GM12891 (cell line): ENCODE results near the gene SEMA3A.

Source experiments
- DNase-seq: peaks from one replicate; pipeline ENCODE4 v3.0.0; 2011; ENCODE audit warnings: low spot score; ENCODE audit not compliant: insufficient read length
- FAIRE-seq: peaks from 2 replicates; lab custom pipeline; 2011; peaks lifted over from hg19 to GRCh38; lab: Jason Lieb, UNC
- PAX5 ChIP-seq: IDR thresholded peaks from 2 replicates; pipeline ENCODE4 v1.6.1; 2011; ENCODE audit warnings: low read length, moderate library complexity, mild to moderate bottlenecking; ENCODE audit not compliant: insufficient read depth, severe bottlenecking
- POLR2A ChIP-seq: IDR thresholded peaks from 2 replicates; pipeline ENCODE4 v1.6.1; 2011; ENCODE audit warnings: low read depth, low read length, control low read depth
- POLR2AphosphoS5 ChIP-seq: IDR thresholded peaks from 2 replicates; pipeline ENCODE4 v1.6.1; 2011; ENCODE audit warnings: low read depth, low read length, control low read depth
- POU2F2 ChIP-seq: IDR thresholded peaks from 2 replicates; pipeline ENCODE4 v1.6.1; 2011; ENCODE audit warnings: low read depth, mild to moderate bottlenecking, control low read depth, low read length, moderate library complexity
- SPI1 ChIP-seq: IDR thresholded peaks from 2 replicates; pipeline ENCODE4 v1.6.1; 2011; ENCODE audit warnings: low read depth, low read length, control low read depth
- TAF1 ChIP-seq: IDR thresholded peaks from 2 replicates; pipeline ENCODE4 v1.6.1; 2011; ENCODE audit warnings: low read depth, low read length, control low read depth

Gene SEMA3A

GRCh38 chr7:84117304-84117703 lies 77.3 kb downstream of the SEMA3A start:
- FAIRE-seq (no peak), DNase-seq (no peak)
- TF ChIP-seq POU2F2 (no peak), POLR2AphosphoS5 (no peak), POLR2A (no peak), PAX5 (no peak), TAF1 (no peak), SPI1 (no peak)

GRCh38 chr7:84113906-84114850 lies 80.4 kb downstream of the SEMA3A start:
- DNase-seq (no peak), FAIRE-seq (no peak)
- no peak for TF ChIP-seq POU2F2
- TF ChIP-seq POLR2A, result no peak
- no peak for TF ChIP-seq POLR2AphosphoS5
- no peak for TF ChIP-seq SPI1
- TF ChIP-seq PAX5, result no peak

GRCh38 chr7:84113286-84113685 lies 81.3 kb downstream of the SEMA3A start:
- DNase-seq, result no peak
- FAIRE-seq, result no peak
- TF ChIP-seq POLR2AphosphoS5, result no peak
- TF ChIP-seq TAF1, result no peak
- no peak for TF ChIP-seq SPI1
- TF ChIP-seq POU2F2, result no peak
- no peak for TF ChIP-seq PAX5
- TF ChIP-seq POLR2A, result no peak

GRCh38 chr7:84112771-84113170 lies 81.8 kb downstream of the SEMA3A start:
- FAIRE-seq, result no peak
- DNase-seq, result no peak
- TF ChIP-seq TAF1, result no peak
- TF ChIP-seq POU2F2, result no peak

- FAIRE-seq (no peak), DNase-seq (no peak)
- TF ChIP-seq TAF1 (no peak), POLR2AphosphoS5 (no peak)
Measured at GRCh38 chr7:84111842-84112241, 82.7 kb downstream of the SEMA3A start.

GRCh38 chr7:84110400-84110799 lies 84.2 kb downstream of the SEMA3A start:
- TF ChIP-seq POLR2A (no peak), PAX5 (no peak), POU2F2 (no peak), POLR2AphosphoS5 (no peak), TAF1 (no peak), SPI1 (no peak)
- FAIRE-seq, result no peak

GRCh38 chr7:84108787-84109186 lies 85.8 kb downstream of the SEMA3A start:
- DNase-seq (no peak), FAIRE-seq (no peak)
- TF ChIP-seq POU2F2 (no peak), POLR2AphosphoS5 (no peak), TAF1 (no peak), PAX5 (no peak), SPI1 (no peak), POLR2A (no peak)

More at GRCh38 chr7:84110400-84110799, 84.2 kb downstream of the SEMA3A start:
- DNase-seq, result no peak

- FAIRE-seq (no peak), DNase-seq (no peak)
- TF ChIP-seq SPI1 (no peak), POLR2A (no peak), POU2F2 (no peak), POLR2AphosphoS5 (no peak), PAX5 (no peak), TAF1 (no peak)
Measured at GRCh38 chr7:84108119-84108518, 86.5 kb downstream of the SEMA3A start.

- TF ChIP-seq TAF1 (no peak), SPI1 (no peak), POU2F2 (no peak), POLR2AphosphoS5 (no peak), POLR2A (no peak), PAX5 (no peak)
- DNase-seq, result no peak
- FAIRE-seq, result no peak
Measured at GRCh38 chr7:84107259-84107658, 87.3 kb downstream of the SEMA3A start.

GRCh38 chr7:84106291-84106690 lies 88.3 kb downstream of the SEMA3A start:
- TF ChIP-seq POLR2A, result no peak
- no peak for TF ChIP-seq SPI1
- TF ChIP-seq PAX5, result no peak
- TF ChIP-seq POLR2AphosphoS5, result no peak
- no peak for TF ChIP-seq TAF1
- no peak for TF ChIP-seq POU2F2
- FAIRE-seq (no peak), DNase-seq (no peak)
